BLaER1 treated with 17β-estradiol and CSF1 and Interleukin-3, amounts not matched to agents 10 nM and 100 nM (cell line): ENCODE measurements around the gene SIPA1L3.

Experiments used
- H3K27ac ChIP-seq, 11 experiments: shearing (Covaris generic); formaldehyde crosslinking; 2 replicates each; pipeline ENCODE4 v1.8.1; 2022
- H3K27me3 ChIP-seq, 11 experiments: shearing (Covaris generic); formaldehyde crosslinking; 2 replicates each; pipeline ENCODE4 v1.8.1; 2022
- H3K36me3 ChIP-seq, 11 experiments: shearing (Covaris generic); formaldehyde crosslinking; 2 replicates each; pipeline ENCODE4 v1.8.1; 2022
- H3K4me1 ChIP-seq, 10 experiments: shearing (Covaris generic); formaldehyde crosslinking; 2 replicates each; pipeline ENCODE4 v1.8.1; 2022
- H3K4me2 ChIP-seq, 11 experiments: shearing (Covaris generic); formaldehyde crosslinking; 2 replicates each; pipeline ENCODE4 v1.8.1; 2022
- H3K4me3 ChIP-seq, 10 experiments: shearing (Covaris generic); formaldehyde crosslinking; 2 replicates each; pipeline ENCODE4 v1.8.1; 2022
- H3K9ac ChIP-seq, 11 experiments: shearing (Covaris generic); formaldehyde crosslinking; 2 replicates each; pipeline ENCODE4 v1.8.1; 2022
- H3K9me3 ChIP-seq, 11 experiments: shearing (Covaris generic); formaldehyde crosslinking; replicated peaks in 1 of 11; 2 replicates each; pipeline ENCODE4 v1.8.1; 2022
- H4K20me1 ChIP-seq, 11 experiments: shearing (Covaris generic); formaldehyde crosslinking; 2 replicates each; pipeline ENCODE4 v1.8.1; 2022
- Cebpa-rat ChIP-seq, 11 experiments: shearing (Covaris generic); IDR thresholded peaks; 2 replicates each; pipeline ENCODE4 v1.8.1; 2022

Gene SIPA1L3

DNA sequence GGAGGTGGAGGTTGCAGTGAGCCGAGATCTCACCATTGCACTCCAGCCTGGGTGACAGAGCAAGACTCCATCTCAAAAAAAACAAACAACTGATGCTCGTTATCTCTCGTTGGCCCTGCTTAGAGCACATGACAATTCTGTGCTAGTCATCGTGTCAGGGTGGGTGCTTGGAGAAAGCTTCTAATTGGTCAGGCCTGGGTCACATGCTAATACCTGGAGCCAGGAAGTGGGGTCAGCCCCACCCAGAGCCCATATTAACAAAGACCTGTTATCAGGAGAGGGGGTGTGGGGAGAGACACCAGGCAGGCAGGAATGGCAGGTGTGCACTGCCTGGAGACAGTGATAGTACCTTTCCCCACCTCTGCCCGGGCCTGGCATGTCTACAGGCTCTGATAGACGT lies 232.1 kb downstream of the SIPA1L3 start:
- Histone ChIP-seq H3K4me1 (no peaks in the 10 kb centered on the region), H3K4me3 (no peak overlapping the region), H3K36me3 (peaks cover 0 to 38% (median 4%) of the 10 kb centered on the region in 11 experiments; a peak in 10 of 22 replicates), H4K20me1 (peaks cover 0 to 7% (median 0%) of the 10 kb centered on the region in 11 experiments; a peak in 3 of 22 replicates), H3K9ac (no peak overlapping the region), H3K9me3 (no peaks in the 10 kb centered on the region), H3K27me3 (no peaks in the 10 kb centered on the region), H3K4me2 (no peak overlapping the region), H3K27ac (no peak overlapping the region)
- no peak for TF ChIP-seq Cebpa-rat (IDR thresholded peaks at IDR 0.05)

DNA sequence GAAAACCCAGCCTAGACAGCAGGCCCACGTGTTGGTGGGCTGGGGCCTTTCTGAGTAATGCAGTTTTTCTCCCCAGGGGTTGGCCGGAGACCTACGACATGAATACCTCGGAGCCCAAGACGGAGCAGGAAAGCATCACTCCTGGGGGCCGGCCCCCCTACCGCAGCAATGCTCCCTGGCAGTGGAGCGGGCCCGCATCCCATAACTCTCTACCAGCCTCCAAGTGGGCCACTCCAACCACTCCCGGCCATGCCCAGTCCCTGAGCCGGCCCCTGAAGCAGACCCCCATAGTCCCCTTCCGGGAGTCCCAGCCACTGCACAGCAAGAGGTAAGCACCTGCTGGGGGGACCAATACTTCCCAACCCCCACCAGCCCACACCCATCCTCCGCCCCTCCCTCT lies 234.1 kb downstream of the SIPA1L3 start:
- Histone ChIP-seq H3K9me3 (no peaks in the 10 kb centered on the region), H3K27ac (no peak overlapping the region), H3K36me3 (peaks cover 4 to 41% (median 15%) of the 10 kb centered on the region in 11 experiments; a peak in 15 of 22 replicates), H4K20me1 (peaks cover 0 to 7% (median 0%) of the 10 kb centered on the region in 11 experiments; a peak in 3 of 22 replicates), H3K27me3 (no peaks in the 10 kb centered on the region), H3K9ac (no peak overlapping the region), H3K4me1 (peaks cover 0 to 13% (median 2%) of the 10 kb centered on the region in 10 experiments; a peak in 5 of 20 replicates), H3K4me2 (no peak overlapping the region), H3K4me3 (no peak overlapping the region)
- TF ChIP-seq Cebpa-rat (IDR thresholded peaks at IDR 0.05), result no peak

DNA sequence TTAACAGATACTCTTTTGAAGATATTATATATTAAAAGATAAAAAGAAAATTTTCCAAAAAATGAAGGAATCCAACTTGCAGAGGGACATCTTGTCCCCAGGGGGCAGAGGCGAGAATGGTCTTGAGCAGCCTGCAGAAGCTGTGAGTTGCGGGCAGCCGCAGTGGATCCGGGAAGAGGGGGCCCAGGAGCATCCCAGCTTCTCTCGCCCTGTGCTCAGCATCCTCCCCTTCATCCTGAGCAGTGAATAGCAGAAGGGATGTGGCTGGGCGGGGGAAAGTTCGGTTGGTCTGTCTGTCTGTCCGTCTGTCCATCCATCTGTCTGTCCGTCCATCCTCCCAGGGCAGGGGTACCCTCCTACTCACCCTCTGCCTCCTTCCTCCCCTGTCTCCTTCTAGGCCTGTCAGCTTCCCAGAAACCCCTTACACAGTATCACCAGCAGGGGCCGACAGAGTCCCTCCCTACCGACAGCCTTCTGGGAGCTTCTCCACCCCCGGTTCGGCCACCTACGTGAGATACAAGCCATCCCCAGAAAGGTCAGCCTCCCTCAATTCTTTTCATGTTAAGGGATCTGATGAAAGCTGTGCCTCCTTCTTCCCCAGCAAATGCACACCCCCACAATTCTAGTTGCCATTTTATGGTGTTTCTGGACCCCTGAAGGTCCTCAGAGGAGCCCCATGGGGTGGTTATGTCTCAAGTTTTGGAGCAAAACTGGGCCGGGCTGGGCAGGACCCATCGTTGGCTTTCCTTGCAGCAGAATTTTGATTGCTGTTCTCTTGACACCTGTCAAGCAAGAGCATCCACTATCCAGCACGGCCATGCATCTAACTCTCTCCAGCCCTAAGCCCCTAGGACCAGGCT lies 235.4 kb downstream of the SIPA1L3 start:
- Histone ChIP-seq H3K9me3 (no peaks in the 10 kb centered on the region), H3K4me1 (peaks cover 0 to 13% (median 2%) of the 10 kb centered on the region in 10 experiments; a peak in 5 of 20 replicates), H3K27ac (no peak overlapping the region), H4K20me1 (peaks cover 0 to 7% (median 0%) of the 10 kb centered on the region in 11 experiments; a peak in 3 of 22 replicates), H3K27me3 (no peaks in the 10 kb centered on the region), H3K36me3 (peaks cover 4 to 41% (median 16%) of the 10 kb centered on the region in 11 experiments; a peak in 16 of 22 replicates), H3K4me3 (no peak overlapping the region), H3K4me2 (no peak overlapping the region), H3K9ac (no peak overlapping the region)
- no peak for TF ChIP-seq Cebpa-rat (IDR thresholded peaks at IDR 0.05)

DNA sequence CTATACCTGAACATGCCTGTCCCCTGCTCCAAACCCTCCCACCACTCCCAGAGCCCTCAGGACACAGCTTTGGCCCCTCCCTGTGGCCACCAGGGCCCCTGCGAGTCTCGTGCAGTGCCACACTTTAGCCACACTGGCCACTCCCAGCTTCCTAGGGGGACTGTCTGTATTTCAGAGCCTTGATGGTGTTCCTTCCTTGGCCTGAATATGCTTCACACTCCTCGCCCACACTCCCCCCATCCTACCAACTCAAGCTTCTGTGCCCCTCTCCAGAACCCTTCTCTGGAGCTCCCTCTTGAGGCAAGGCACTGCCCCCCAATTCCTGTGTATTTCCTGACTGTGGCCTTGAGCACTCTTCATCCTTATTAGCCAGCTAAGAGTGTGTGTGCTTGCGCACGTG lies 236.8 kb downstream of the SIPA1L3 start:
- no peaks in the 10 kb centered on the region for H3K9me3 ChIP-seq
- no peak for TF ChIP-seq Cebpa-rat (IDR thresholded peaks at IDR 0.05)
- H3K27ac ChIP-seq, result no peak overlapping the region
- no peaks in the 10 kb centered on the region for H3K27me3 ChIP-seq
- H3K9ac ChIP-seq, result no peak overlapping the region; a peak in 1 of 22 replicates
- peaks cover 0 to 13% (median 2%) of the 10 kb centered on the region in 10 experiments; a peak in 5 of 20 replicates for H3K4me1 ChIP-seq
- peaks cover 0 to 7% (median 0%) of the 10 kb centered on the region in 11 experiments; a peak in 3 of 22 replicates for H4K20me1 ChIP-seq
- no peak overlapping the region for H3K4me3 ChIP-seq
- H3K36me3 ChIP-seq, result peaks cover 4 to 40% (median 16%) of the 10 kb centered on the region in 11 experiments; a peak in 16 of 22 replicates
- no peak overlapping the region for H3K4me2 ChIP-seq

DNA sequence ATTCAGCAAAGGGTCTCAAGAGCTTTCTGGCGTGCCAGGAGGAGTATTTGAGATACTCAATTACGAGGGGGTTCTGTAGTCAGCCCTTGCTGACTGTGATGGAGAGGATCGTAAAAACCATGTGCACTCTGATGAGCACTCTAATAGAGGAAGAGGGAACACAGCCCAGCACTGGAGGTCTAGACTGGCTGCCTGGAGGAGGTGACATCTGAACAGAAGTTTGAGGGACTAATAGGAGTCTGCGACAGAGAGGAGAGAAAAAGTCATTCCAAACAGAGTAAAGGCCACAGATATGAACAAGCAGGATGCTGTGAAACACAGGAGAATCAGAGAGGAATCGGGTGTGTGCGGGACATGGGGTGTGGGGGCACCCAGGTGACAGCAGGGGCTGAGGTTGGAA lies 237.7 kb downstream of the SIPA1L3 start:
- Histone ChIP-seq H3K36me3 (peaks cover 4 to 43% (median 20%) of the 10 kb centered on the region in 11 experiments; a peak in 17 of 22 replicates), H3K27me3 (no peaks in the 10 kb centered on the region), H3K27ac (no peak overlapping the region; a peak in 1 of 22 replicates)

DNA sequence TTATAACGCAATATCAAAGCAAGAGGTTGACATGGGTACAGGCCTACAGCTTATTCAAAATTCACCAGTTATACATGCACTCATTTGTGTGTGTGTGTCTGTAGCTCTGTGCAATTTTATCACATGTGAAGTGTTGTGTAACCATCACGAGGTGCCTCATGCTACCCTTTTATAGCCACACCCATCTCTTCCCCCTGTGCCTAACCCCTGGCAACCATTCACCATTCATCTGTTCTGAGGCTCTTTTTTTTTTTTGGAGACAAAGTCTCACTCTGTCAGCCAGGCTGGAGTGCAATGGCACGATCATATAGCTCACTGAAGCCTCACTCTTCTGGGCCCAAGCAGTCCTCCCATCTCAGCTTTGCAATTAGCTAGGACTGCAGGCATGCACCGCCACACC lies 238.6 kb downstream of the SIPA1L3 start:
- H3K4me2 ChIP-seq, result peak overlapping the region in 1 of 11 experiments; percentile 23; a peak in 1 of 22 replicates
- H3K4me1 ChIP-seq, result peaks cover 0 to 13% (median 2%) of the 10 kb centered on the region in 10 experiments; a peak in 5 of 20 replicates
- TF ChIP-seq Cebpa-rat (IDR thresholded peaks at IDR 0.05), result no peak

More for the DNA sequence above, 237.7 kb downstream of the SIPA1L3 start:
- Histone ChIP-seq H3K4me3 (no peak overlapping the region), H3K9ac (no peak overlapping the region; a peak in 1 of 22 replicates), H3K4me2 (0 out of 22 replicates have a peak overlapping the region, but pooled peaks of 1 of the 11 experiments have one; percentile 6), H3K9me3 (no peaks in the 10 kb centered on the region), H3K4me1 (peaks cover 0 to 13% (median 2%) of the 10 kb centered on the region in 10 experiments; a peak in 5 of 20 replicates), H4K20me1 (peaks cover 0 to 7% (median 0%) of the 10 kb centered on the region in 11 experiments; a peak in 3 of 22 replicates)
- no peak for TF ChIP-seq Cebpa-rat (IDR thresholded peaks at IDR 0.05)

DNA sequence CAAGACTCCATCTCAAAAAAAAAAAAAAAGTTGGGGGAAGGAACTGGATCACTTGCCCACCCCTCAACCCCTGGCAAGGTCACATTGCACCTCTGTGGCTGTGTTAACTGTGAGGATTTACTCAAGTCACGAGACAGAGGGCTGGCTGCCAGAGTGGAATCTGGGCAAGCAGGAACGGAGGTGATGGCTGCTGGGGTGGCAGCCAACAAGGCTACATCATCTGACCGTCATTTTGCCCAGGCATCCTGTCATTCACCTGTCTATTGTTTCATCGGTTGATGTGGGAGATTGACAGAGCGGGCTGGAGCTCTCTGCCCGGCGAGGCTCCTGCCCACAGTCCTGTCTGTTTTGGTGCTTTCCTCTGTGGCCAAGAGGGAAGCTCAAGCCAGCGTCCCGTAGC lies 241.3 kb downstream of the SIPA1L3 start:
- no peak overlapping the region for H3K9ac ChIP-seq
- no peak for TF ChIP-seq Cebpa-rat (IDR thresholded peaks at IDR 0.05)
- peaks cover 0 to 13% (median 2%) of the 10 kb centered on the region in 10 experiments; a peak in 5 of 20 replicates for H3K4me1 ChIP-seq
- peaks cover 0 to 2% (median 0%) of the 10 kb centered on the region in 11 experiments; a peak in 1 of 22 replicates for H4K20me1 ChIP-seq
- no peaks in the 10 kb centered on the region for H3K9me3 ChIP-seq
- H3K4me2 ChIP-seq, result no peak overlapping the region
- no peak overlapping the region for H3K4me3 ChIP-seq
- peaks cover 28 to 65% (median 51%) of the 10 kb centered on the region in 11 experiments for H3K36me3 ChIP-seq
- no peak overlapping the region for H3K27ac ChIP-seq
- no peaks in the 10 kb centered on the region for H3K27me3 ChIP-seq

More for the DNA sequence above, 238.6 kb downstream of the SIPA1L3 start:
- no peak overlapping the region for H3K4me3 ChIP-seq
- peaks cover 4 to 44% (median 27%) of the 10 kb centered on the region in 11 experiments; a peak in 17 of 22 replicates for H3K36me3 ChIP-seq
- peaks cover 0 to 7% (median 0%) of the 10 kb centered on the region in 11 experiments; a peak in 3 of 22 replicates for H4K20me1 ChIP-seq
- H3K9ac ChIP-seq, result no peak overlapping the region
- no peak overlapping the region for H3K27ac ChIP-seq
- no peaks in the 10 kb centered on the region for H3K27me3 ChIP-seq
- H3K9me3 ChIP-seq, result no peaks in the 10 kb centered on the region

DNA sequence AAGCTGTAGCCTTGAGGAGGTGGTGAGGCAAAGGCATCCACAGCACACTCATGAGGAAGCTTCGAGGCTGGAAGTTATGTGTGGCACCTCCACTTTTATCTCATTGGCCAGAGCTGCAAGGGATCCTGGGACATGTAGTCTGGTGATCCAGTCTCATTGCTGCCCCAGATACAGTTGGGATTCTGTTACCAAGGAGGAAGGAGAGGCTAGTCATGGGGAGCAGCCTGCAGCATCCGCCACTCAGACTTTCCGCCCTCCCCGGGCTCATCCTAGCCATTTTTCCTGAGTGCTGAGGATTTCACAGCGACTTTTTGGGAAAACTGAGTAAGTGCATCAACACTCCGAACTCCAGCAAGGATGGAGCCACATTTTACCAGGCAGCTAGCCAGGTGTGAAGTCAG lies 242.7 kb downstream of the SIPA1L3 start:
- no peaks in the 10 kb centered on the region for H3K9me3 ChIP-seq
- H3K36me3 ChIP-seq, result peaks cover 31 to 67% (median 51%) of the 10 kb centered on the region in 11 experiments
- 0 out of 22 replicates have a peak, but pooled peaks cover 0 to 2% (median 0%) of the 10 kb centered on the region in 11 experiments for H4K20me1 ChIP-seq
- no peak for TF ChIP-seq Cebpa-rat (IDR thresholded peaks at IDR 0.05)
- H3K9ac ChIP-seq, result no peak overlapping the region
- no peaks in the 10 kb centered on the region for H3K27me3 ChIP-seq
- no peak overlapping the region for H3K4me3 ChIP-seq
- H3K27ac ChIP-seq, result no peak overlapping the region
- H3K4me1 ChIP-seq, result peaks cover 0 to 13% (median 2%) of the 10 kb centered on the region in 10 experiments; a peak in 5 of 20 replicates
- no peak overlapping the region for H3K4me2 ChIP-seq

DNA sequence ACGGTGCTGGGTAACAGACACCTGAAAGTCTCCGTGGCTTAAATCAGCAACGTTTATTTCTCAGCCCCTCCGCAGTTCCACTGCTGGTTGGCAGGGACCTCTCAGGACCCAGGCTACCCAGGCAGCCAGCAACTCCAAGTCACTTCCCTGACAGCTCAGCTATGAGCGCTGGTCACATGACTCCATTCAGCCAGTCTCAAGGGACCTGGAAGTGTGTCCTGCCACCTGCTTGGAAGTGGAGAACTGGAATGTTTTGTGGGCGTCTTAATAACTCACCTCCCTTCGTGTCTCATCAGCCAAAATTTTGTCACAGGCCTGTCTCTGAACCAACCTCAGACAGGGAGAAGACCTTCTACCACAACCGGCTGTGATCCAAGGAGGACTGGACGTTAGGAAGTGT lies 244.2 kb downstream of the SIPA1L3 start:
- Histone ChIP-seq H3K9ac (no peak overlapping the region), H4K20me1 (0 out of 22 replicates have a peak, but pooled peaks cover 0 to 2% (median 0%) of the 10 kb centered on the region in 11 experiments), H3K4me3 (no peak overlapping the region), H3K4me1 (no peaks in the 10 kb centered on the region), H3K36me3 (peaks cover 26 to 74% (median 51%) of the 10 kb centered on the region in 11 experiments), H3K4me2 (no peak overlapping the region), H3K9me3 (no peaks in the 10 kb centered on the region), H3K27ac (no peak overlapping the region), H3K27me3 (no peaks in the 10 kb centered on the region)
- no peak for TF ChIP-seq Cebpa-rat (IDR thresholded peaks at IDR 0.05)
